ENCODE data around the gene TRPM4. TPM values are rescaled to one million over a fixed set of nuclear protein-coding genes. Genes with fewer than 3 reads are reported as not detected.
A peak's percentile ranks its signal among the peaks of the same experiment; 100 is the strongest.
"Not testable (repeated sequence)": the region's sequence is repeated elsewhere in the genome, so short reads cannot be mapped to it uniquely, and the experiment has no call there.

Gene TRPM4
- 15.0 TPM for total RNA-seq

DNA sequence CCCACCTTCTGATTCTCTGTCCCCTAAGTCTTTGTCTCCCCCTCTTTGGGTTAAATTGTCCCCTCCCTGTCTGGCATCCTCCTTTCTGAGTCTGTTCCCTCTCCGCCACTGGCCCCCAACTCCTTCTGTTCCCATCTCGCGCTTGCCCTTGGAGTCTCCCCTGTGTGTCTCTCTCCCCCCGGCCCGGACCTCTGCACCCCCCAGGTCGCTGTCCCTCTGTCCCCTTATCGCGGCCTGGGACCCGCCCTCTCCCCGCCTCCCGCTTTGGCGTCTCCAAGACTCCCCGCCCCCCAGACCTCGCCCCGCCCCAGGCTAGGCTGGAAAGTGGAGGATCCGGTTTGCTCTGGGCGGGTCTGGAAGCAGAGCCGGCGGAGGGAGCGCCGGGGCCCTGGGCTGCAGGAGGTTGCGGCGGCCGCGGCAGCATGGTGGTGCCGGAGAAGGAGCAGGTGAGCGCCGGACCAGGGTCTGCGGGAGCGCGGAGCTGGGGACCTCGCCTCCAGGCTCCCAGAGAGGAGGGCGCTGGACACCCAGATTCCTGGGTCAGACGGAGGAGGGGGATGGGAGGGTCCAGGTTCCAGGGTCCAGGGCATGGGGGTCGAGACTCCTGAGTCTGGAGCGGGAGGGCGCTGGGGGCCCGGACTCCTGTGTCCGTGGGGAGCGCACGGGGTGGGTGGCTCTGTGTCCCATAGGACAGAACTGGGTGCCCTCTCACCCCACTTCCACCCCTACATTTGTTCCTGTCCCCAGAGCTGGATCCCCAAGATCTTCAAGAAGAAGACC, at the start of gene TRPM4:
Gene TRPM4 (plus strand): TSS at position 348 of the 780 bp plus-strand sequence. CDS start 75 bp downstream, at position 423.
- DNase-seq (ENCODE audit: low spot score) (peak; percentile 86), ATAC-seq (peak; percentile 96)

DNA sequence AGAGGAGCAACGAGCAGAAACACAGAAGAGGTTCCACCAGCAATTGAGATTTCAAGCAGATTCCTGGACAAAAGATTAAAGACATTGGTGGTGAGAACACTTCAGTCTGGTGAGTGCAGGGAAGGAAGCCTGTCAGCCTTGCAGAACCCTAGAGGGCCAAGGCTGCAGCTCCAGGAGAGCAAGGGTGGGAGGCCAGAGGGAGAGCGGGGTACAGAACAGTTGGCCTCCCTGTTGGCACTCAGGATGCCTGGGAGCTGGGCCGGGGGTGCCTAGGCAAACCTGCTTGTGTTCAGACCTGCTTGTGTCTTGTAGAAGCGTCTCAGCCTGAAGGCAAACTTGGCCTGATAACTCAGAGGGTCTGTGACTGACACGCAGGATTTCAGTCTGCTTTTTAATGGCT, 48.5 kb upstream of the TRPM4 start:
- ATAC-seq = no peak
- no peak for DNase-seq (ENCODE audit: low spot score)

DNA sequence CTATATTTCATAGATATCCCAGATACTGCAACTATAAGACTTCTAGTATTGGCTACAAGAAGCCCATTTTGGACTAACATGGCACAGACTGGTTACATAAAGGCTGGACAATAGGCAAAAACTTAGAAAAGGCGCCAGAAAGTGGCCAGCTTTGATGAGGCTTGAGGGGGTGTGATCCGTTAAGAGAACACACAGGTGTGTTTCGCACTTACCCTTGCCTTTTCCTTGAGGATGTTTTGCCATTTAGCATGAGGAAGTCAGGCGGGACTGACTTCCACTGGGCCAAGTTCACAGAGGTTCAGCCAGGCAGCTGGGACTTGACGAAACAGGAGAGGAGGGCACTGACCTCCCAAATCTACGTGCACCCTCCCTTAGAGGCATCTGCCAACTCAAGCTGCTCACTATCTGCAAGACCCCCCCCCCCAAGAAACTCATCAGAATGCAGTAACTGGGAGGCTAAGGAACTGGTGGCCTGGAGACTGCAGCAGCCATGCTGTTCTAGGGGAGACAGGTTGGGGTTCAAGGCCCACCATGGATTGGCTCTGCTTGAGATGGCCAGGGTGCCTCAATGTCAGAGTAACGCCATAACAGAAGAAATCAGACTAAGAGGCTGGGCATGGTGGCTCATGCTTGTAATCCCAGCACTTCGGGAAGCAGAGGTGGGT, 47.9 kb upstream of the TRPM4 start:
- ATAC-seq = no peak
- DNase-seq (ENCODE audit: low spot score) = no peak

DNA sequence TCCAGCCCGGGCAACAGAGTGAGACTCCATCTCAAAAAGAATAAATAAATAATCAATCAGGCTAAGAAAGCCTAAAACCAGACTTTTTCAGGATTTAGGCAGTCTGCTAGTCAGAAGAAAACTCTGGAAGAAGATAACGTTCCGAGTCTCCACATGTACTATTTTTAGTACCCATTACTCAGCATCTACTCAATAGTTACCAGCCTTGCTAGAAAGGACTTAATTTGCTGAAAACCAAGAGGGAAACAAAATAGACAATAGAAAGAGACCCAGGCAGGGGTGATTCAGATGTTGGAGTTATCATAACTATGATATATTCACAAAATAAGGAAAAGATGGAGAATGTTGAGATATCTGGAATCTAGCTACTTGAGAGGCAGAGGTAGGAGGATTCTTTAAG, 47.0 kb upstream of the TRPM4 start:
- no peak for DNase-seq (ENCODE audit: low spot score)

DNA sequence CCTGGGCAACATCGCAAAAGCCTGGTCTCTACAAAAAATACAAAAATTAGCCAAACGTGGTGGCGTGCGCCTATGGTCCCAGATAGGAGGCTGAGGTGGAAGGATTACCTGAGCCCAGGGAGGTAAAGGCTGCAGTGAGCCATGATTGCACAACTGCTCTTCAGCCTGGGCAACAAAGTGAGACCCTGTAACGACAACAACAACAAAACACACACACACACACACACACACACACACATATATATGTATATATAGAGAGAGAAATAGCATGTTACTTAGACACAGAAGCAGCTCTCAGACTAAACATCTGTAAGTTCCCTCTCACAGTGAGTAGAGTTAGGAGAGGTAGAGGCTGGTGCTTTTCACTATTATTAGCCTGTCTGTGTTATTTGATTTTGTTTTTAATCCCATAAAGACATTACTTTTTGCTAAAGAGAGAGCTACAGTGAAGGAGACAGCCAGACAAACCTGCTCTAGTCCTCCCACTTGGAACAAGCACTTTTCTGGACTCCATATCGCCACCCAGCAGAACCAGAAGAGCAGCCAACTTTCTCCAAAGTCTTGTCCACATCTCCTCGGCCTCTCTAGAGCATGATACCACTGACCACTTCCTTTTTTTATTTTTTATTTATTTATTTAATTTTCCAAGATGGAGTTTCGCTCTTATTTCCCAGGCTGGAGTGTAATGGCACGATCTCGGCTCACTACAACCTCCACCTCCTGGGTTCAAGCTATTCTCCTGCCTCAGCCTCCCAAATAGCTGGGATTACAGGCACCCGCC, 46.2 kb upstream of the TRPM4 start:
- no peak for ATAC-seq
- no peak for DNase-seq (ENCODE audit: low spot score)

More for the DNA sequence above, 47.0 kb upstream of the TRPM4 start:
- no peak for ATAC-seq

DNA sequence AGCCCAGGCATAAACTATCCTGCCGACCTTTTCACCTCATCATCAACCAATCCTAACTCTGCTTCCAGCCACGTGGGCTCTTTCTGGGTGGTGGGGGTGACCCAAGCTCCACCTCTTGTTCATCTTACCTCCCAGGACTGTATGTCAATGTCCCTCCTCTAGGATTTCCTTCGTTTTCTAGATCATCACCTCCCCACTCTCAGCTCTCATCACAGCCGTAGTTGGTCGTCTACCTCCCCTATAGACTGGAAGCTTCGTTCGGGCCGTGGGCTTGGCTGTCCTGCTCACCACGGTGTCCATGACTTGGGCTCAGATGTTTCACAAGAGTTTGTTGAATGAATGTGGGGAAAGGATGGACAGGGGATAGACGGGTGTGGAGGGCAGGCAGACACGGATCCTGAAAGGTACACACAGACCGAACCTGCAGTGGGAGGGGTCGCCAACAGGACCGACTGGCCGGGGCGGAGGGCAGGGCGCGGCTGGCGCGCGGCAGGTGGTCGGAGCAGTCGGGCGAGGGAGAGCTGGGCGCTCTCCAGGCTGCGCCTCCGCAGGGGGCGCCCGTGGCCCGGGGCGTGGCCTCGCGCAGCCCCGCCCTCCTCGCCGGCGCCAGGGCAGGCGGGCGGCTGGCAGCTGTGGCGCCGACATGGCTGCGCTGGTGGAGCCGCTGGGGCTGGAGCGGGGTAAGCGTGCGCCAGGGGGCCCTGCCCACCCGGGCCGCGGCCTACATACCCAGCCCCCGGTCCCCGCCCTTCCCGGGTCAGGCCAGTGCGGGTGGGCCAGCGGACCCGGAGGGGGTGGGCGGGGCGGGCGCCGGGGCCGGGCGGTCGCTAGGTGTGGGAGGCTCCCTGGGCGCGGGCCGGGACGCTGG, 43.6 kb upstream of the TRPM4 start, which contains the start of gene LIN7B:
Gene LIN7B (plus strand): TSS at position 609 of the 868 bp plus-strand sequence. CDS start 35 bp downstream, at position 644.
- peak; percentile 70 for DNase-seq (ENCODE audit: low spot score)
- peak; percentile 70 for ATAC-seq

DNA sequence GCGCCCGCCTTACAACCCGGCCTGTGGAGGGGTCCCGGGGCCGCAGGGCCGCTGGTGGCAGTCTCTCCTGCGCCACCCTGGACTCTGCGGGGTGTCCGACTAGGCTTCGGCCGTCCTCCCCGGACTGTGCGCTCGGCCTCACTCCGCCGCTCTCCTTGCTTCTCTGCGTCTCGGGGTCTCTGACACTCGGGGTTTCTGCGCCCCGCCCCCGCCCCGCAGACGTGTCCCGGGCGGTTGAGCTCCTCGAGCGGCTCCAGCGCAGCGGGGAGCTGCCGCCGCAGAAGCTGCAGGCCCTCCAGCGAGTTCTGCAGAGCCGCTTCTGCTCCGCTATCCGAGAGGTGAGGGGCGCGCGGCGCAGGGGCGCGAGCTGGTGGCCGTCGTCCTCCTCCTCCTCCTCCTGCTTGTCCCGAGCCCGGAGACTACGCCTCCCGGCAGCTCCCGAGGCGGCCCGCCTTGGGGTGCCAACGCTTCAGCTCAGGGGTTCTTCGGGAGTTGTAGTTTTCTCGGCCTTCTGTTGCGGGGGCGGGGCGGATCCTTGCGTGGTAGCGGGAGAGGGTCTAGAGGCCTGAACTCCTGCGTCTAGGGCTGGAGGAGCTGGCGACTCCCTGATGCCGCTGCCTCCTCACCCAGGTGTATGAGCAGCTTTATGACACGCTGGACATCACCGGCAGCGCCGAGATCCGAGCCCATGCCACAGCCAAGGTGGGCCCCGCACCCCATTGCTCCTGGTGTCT, 42.8 kb upstream of the TRPM4 start:
- DNase-seq (ENCODE audit: low spot score) = peak; percentile 66
- peak; percentile 6 for ATAC-seq

DNA sequence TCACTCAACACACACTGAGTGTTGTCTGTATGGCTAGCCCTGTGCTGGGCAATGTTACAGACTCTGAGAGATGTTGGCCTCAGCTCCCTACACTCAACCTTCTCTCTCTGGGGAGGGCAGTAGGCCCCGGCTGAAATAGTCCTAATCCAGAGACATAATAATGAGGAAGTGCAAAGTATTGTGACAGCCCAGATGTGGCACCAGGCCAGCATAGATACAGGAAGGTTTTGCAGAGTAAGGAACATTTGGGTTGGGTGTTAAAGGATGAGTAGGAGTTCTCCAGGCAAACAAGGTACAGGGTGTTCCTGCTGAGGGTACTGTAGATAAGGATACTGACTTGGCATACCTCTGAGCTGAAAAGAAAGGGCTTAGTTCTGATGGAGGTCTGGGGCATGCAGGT, 41.0 kb upstream of the TRPM4 start:
- no peak for ATAC-seq

DNA sequence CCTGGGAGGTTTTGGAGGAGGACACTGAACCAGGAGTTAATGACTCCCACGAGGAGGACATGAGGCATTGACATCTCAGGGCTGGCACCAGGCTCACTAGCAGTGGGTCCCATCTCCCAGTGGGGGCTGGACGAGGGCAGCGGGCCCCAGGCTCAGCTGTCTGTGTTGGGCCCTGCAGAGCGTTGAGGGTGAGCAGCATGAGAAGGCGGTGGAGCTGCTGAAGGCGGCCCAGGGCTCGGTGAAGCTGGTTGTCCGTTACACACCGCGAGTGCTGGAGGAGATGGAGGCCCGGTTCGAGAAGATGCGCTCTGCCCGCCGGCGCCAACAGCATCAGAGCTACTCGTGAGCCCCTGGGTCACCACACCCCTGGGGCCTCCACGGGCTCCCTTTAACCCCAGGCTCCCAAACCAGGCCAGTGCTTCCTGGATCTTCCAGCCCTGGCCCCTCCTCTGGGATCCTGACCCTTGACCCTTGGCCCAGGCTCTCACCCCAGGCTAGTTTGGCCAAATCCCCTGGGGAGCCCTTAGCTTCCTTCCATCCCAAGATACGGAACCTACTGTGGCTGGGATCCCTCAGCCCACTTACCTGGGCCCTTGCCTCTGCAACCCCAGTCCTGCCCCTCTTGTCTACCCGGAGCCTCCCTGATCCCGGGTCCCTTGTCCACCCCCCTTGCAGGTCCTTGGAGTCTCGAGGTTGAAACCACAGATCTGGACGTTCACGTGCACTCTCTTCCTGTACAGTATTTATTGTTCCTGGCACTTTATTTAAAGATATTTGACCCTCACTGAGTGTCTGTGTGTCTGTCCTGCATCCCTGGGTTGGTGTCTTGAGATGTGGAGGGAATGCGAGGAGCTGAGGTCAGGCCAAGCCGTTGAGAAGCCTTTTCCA, 39.7 kb upstream of the TRPM4 start:
- ATAC-seq (no peak), DNase-seq (ENCODE audit: low spot score) (no peak)

More for the DNA sequence above, 41.0 kb upstream of the TRPM4 start:
- DNase-seq (ENCODE audit: low spot score) = no peak

DNA sequence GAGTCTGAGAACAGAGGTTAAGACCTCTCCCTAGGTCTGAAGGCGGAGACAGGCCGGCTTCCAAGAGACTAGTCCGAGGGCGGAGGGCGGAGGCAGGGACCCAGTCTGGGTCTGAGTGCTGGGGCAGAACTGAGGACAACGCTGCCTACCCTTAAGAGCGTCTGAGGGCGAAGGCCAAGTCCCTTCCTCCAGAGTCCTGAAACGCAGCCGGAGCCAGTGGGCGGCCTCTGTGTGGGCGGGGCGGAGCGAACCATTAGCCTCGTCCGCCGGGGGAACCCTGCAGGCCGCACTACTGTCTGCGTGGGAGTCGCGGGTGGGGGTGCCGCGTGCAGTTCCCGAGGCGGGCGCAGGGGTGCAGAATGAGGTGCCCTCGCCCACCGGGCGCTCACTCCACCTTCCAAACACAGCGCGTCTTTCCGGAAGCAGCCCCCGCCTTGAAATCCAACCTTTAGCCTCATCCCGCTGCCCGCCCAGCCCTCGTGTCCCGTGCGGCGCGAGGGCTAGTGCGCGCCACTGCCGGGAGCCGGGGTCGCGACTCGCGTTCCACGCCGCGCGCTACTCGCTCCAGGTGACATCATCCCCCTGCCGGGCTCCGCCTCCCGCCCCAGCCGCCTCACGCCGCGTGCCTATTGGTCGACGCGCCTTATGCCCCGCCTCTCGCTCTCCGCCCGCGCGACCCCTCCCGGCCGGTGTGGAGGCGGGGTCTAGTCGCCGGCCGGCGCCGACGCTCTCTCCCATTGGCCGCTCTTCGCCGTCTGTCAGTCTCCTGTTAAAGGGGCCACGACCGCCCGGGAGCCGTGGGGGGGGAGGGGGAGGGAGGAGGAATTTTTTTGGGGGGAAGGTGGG, 38.8 kb upstream of the TRPM4 start, which contains the start of gene C19orf73:
Gene C19orf73 (minus strand): TSS at position 579 of the 846 bp plus-strand sequence. CDS start 121 bp downstream, at position 458.
- DNase-seq (ENCODE audit: low spot score) = peak; percentile 96
- ATAC-seq = peak; percentile 85

DNA sequence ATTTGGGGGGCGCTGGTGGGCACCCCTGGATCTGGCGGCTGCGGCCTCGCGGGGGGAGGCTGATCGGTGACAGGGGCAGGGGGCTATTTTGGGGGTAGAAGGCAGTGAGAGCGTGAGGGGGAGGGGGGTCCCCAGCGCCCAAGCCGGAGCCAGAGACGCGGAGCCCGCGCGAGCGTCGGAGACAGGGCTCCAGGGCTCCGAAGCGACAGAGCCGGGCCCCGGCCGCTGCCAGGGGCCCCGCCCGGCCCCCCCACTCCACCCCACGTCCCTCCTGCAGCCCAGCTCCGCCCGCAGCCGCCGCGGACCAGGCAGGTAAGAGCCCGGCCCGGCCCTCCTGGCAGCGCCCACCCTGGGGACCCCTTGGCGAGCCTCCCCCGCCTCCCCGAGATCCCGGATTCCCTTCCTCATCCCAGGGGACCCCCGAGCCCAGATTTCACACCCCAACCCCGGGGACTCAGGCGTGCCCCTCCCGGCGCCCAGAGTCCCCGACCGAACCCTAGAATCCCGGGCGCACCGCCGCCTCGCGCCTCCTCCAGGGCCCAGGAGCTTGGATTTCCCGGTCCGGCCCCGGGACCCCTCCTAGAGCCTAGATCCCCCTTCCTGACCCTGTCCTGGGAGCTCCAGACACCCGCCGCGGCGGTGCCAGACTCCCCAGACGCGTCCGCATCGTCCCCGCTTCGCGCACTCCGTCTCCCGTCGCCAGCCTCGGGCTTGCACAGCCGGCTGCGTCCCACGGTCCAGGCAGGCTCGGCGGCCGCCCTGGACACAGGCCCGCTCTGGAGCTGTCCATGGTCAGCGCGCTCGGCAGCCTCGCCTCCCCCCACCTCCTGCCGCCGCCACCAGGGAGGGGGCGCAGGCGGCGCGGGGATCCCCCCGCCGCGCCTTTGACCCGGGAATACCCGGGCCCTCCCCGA, 37.9 kb upstream of the TRPM4 start, which contains the start of gene PPFIA3:
Gene PPFIA3 (plus strand): TSS at position 134 of the 914 bp plus-strand sequence. CDS start 8,330 bp downstream, outside the sequence.
- peak; percentile 76 for DNase-seq (ENCODE audit: low spot score)
- ATAC-seq = peak; percentile 61

DNA sequence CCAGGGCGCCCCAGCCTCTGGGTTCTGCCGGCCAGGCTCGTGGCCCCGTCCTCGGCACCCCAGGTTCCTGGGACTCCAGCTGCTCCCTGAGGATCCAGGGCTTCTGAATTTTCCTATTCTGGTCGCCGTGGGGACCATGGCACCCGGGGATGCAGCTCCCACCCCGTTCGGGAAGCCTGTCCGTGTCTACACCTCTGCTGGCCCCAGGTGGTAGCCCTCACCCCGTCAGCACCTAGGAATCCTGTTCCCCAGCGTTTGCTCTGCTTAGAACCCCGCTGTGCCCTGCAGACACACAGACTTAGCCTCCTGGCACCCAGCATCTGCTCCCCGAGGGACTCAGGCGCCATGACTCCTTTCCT, 37.3 kb upstream of the TRPM4 start:
- DNase-seq (ENCODE audit: low spot score) (no peak), ATAC-seq (no peak)

DNA sequence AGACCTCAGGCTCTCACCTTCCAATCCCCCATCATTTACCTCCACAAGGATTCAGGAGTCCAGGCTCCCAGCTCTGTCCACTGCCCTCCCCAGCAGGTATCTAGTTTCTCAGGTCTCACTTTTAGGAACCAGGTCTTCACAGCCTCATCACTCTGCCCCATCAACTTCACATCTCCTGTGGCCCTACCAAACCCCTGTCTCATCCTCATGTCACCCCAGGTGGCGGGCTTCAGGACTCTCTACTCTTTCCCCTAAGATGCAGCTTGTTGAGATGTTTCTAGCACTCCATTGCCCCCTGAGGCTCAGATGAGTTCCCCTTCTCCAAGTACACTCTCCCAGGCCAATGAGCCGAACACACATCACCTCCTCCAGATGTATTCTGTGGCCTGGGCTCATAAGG, 36.7 kb upstream of the TRPM4 start:
- ATAC-seq (no peak), DNase-seq (ENCODE audit: low spot score) (no peak)

DNA sequence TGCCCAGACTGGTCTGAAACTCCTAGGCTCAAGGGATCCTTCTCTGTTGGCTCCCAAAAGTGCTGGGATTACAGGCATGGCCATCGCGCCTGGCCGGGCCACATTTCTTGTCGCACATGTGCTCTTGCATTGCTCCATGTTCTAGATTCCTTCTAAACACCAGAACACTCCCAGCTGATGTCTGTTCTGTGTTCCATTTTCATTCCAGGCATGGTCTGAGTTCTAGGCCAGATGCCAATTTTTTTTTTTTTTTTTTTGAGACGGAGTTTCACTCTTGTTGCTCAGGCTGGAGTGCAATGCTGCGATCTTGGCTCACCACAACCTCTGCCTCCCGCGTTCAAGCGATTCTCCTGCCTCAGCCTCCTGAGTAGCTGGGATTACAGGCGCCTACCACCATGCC, 35.8 kb upstream of the TRPM4 start:
- not testable (repeated sequence) for DNase-seq (ENCODE audit: low spot score)

DNA sequence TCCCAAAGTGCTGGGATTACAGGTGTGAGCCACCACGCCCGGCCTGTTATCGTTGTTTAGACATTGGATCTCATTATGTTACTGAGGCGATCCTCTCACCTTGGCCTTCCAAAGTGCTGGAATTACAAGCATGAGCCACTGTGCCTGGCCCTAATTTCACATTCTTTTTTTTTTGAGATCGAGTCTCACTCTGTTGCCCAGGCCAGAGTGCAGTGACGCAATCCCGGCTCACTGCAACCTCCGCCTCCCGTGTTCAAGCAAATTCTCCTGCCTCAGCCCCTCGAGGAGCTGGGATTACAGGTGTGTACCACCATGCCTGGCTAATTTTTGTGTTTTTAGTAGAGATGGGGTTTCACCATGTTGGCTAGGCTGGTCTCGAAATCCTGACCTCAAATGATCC, 34.3 kb upstream of the TRPM4 start:
- not testable (repeated sequence) for ATAC-seq

More for the DNA sequence above, 35.8 kb upstream of the TRPM4 start:
- ATAC-seq = not testable (repeated sequence)

DNA sequence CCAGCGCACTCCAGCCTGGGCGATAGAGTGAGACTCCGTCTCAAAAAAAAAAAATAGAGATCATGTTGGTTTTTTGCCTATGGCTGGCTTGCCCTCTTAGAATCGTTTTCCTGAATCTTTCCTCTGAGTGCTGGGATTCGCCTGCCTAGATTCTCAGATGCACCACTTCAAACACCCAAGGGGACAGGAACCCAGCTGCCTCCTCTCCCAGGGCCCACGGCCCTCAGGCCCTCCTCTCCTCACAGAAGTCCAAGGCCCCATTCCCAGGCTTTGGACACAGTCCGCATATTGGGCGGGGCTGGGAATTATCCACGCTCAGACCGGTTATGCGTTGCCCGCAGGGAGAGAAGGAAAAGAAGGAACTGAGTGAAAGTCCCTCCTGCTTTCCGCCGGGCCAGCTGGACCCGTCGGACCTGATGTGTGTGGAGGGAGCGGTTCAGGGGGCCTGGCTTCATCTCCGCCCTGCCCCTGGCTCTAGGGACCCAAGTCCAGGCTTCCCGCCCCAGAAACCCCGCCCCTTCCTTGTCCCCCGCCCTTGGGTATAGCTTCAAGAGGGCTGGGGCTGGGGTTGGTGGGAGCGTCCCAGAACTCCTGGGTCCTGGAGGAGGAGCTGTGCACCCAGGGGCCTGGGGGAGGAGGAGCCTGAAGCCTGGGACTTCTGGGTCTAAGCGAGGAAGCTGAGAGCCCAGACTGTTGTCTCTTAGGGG, 32.4 kb upstream of the TRPM4 start:
- ATAC-seq = no peak
- no peak for DNase-seq (ENCODE audit: low spot score)

More for the DNA sequence above, 34.3 kb upstream of the TRPM4 start:
- not testable (repeated sequence) for DNase-seq (ENCODE audit: low spot score)

Measured in left lobe of liver (tissue), 2 donors.